Right hindlimb (tissue), 1 donor: ENCODE measurements around the gene ASB11.
A peak's percentile ranks its signal among the peaks of the same experiment; 100 is the strongest.
"Not testable (repeated sequence)": the region's sequence is repeated elsewhere in the genome, so short reads cannot be mapped to it uniquely, and the experiment has no call there.

ENCODE experiments used
- DNase-seq: peaks from one replicate; pipeline ENCODE4 v3.0.0-alpha.2; 2018

ASB11 gene

DNA sequence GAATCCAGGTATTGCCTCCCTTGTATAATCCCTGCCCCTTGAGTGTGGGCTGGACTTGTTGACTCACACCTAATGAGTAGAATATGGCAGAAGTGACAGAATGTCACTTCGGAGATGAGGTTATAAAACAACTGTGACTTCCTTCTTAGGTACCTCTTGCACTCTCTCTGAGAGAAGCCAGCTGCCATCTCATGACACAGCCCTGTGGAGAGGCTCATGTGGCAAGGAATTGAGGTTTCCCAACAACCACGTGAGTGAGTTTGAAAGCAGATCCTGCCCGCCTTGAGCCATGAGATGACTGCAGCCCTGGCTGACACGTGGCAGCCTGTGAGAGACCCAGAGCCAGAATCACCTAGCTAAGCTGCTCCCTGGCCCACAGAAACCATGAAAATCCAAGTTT lies 13.5 kb downstream of the ASB11 start:
- DNase-seq, result peak; percentile 22

DNA sequence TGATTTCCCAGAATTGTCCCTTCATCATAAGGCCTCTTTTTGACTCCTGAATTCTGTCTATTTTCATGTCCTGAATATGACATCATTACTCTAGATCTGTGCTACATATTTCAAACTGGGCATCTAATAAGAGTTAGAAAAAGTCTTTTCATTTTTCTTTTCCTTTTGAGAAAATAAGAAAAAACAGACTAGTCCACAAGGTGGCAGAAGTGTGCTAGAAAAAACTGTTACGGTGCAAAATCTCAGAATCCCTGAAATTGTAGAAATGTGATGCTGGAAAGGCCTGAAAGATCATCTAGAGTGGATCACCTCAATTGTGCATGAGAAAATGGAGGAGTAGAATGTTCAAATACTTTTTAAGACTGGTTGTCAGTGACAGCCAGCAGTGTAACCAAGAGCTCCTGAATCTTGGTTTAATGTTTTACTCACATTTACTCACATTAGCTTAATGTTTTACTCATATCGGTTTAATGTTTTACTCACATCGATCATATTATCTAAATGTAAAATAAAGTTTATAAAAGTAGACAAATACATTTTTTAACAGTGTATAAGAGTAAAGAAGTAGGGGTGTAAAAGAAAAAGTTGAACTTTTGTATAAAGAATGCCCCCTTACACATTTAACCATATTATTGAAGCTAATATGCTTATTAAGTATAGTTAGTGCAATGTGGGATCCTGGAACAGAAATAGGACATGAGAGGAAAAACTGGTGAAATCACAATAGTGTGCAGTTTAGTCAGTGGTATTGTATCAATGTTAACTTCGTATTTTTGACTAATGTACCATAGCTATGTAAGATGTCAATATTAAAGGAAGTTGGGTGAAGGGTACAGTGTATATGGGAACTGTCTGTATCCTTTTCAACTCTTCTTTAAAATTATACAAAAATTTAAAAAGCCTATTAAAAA lies 15.2 kb downstream of the ASB11 start:
- no peak for DNase-seq

DNA sequence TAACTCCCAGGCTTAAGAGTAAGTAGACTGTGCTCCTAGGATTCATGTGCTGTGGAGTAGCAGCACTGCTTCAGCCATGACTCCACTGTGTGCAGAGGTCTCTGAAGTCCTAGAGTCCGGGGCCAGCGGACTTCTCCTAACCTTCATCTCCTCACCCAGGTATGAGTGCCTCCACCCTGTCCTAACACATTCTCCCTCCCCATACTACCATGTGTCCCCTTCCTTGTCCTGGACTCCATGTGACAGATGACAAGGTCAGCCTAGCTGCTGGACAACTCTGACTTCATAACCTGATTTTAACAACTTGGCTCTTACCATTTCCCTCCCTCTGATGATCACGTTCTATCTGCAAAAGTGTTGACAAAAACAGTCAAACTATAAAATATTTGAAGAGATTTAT lies 16.7 kb downstream of the ASB11 start:
- no peak for DNase-seq

DNA sequence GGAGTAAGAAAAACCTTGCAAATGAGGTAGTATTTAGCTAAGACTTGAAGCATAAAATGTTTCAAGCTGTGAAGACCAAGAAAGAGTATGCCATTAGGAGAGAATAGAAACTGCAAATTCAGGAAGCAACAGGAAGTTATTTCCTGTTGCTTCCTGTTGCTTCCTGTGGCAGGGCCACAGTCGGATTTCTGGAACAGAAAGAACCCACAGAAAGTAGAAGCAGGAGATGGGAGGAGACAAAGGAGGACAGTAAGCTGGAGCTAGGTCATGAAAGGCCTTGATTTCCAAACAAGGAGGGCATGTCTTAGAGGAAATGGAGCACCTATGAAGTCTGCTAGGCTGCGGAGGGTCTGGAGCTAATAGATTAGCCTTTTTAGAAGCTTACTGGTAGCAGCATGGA lies 17.2 kb downstream of the ASB11 start:
- no peak for DNase-seq

DNA sequence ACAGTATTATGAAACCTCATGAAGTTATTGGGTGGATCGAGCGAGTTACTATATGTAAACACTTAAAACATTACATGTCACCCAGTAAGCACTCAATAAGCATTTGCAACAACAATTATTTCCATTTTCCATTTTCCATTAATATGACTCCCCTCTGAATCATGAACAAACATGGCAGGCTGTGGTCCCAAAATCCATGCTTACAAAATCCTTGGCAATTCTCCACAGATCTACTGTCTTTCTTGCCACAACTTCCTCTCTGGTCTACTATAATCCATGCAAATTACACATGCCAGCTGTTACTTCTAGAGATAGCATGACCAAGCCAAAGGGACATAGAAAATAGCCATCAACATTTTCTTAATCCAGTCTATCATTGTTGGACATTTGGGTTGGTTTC lies 22.0 kb downstream of the ASB11 start:
- no peak for DNase-seq

DNA sequence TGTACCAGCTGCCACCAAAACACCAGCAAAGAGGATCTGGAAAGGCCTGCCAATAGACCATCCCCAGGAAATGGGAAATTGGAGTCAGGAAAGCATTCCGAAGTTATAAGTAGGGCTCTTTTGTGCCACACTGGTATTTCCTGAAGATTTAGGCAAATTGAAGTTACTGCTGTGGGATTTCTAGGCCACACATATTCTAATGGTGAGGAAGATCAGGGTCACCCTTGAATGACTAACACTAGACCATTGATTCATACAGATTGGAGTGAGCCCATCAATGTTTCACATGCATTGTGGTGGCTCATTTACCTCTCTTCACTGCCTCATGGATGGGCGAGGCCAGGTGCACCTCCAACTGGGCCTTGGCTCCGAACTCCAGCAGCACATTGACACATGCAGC lies 22.6 kb downstream of the ASB11 start:
- DNase-seq, result no peak

DNA sequence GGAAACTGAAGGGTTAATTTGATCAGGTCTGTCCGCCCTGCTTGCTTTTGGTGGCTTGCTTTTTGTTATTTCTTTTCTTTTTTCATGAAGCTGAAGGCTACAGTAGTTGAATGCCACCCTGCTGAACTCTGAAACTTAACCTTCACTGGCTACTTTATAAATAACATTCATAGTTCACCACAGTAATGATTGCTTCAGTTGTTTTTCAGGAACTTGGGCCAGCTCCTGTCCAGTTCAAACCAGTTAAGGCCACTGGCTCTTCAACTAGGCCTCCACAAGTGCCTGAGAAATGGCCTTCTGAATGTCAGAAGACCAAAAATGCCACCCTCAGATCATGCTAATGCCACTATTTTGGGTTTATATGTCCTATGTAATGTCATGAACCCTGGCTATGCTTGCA lies 37.8 kb downstream of the ASB11 start:
- DNase-seq, result no peak

DNA sequence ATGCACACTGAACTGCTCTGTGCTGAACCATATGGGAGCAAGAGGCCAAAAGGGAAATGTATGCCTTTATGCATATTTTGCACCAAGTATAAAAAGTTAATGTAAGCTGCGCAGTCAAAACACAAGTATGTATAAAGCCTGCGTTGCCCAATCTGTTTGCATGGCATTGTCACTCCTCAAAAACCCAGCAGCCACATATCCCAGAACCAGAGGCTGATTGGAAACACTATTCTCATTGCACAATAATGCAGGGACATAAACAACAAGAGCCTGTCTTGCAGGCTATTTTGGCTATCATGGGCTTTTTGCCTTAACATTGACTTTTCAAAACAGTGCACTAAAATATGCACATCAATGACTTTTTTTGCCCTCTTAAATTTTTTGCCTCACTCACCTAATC lies 40.5 kb downstream of the ASB11 start:
- DNase-seq, result no peak

DNA sequence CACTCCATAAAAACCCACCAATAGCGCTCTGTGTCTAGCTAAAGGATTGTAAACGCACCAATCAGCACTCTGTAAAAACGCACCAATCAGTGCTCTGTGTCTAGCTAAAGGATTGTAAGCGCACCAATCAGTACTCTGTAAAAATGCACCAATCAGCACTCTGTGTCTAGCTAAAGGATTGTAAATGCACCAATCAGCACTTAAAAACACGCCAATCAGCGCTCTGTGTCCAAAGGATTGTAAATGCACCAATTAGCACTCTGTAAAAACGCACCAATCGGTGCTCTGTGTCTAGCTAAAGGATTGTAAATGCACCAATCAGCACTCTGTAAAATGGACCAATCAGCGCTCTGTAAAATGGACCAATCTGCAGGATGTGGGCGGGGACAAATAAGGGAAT lies 42.2 kb downstream of the ASB11 start:
- not testable (repeated sequence) for DNase-seq

DNA sequence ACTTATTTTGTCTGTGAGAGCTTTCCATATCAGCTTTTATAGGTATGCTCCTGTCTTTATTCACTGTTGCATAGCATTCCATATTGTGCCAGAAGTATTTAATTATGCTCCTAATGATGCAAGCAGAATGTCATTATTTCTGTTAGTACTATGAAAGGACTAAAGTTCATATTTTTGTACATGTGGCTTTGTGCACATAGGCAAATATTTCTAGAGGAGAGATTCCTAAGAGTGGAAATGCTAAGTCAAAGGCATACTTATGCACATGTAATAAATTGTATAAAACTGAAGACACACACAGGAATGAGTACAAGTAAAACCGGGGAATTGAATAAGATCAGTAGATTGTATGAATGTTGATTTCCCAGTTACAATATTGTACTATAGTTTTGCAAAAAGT lies 43.7 kb downstream of the ASB11 start:
- DNase-seq, result no peak

DNA sequence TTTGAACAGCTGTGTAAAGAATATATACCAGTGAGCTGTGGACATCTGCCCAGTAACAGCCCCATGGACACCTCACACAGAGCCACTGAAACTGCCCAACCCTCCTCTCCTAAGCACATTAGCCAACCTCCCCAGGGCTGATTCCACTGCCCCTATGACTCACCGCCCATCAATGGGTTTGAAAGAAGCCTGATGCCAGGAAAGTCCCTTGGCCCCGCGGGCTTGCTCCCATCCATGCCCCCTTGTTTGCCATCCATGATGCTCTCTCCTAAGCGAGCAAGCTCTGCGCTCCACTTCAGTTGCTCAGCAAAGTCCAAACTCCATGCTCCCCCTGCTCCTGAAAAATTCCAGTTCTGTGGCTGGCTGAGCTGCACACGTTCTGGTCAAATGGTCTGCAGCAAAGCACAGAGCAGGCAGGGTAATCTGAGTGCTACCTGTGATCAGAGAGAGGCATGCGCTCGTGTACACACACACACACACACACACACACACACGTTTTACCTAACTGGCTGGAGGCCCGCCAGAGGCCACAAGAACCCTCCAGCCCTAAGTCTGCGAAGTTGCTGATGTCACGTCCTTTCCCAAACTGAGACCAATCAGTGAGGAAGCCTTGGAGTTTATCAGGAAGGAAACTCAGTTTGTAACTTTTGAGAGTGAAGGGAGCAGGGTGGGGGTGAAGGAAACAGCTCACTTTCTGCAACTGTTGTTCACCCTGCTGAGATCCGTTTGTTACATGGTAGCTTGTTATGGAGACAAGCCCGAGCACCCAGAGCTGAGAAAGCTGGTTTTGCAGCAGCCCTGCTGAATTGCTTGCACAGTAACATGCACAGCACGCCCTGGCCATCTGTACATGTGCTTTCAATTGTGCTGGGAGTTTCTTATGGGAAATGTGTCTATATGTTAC lies 45.6 kb downstream of the ASB11 start, which contains the start of gene ASB9:
TSS of gene ASB9 (minus strand) at position 466 of the 904 bp plus-strand sequence. CDS start at position 257, 209 bp downstream.
- peak; percentile 46 for DNase-seq

DNA sequence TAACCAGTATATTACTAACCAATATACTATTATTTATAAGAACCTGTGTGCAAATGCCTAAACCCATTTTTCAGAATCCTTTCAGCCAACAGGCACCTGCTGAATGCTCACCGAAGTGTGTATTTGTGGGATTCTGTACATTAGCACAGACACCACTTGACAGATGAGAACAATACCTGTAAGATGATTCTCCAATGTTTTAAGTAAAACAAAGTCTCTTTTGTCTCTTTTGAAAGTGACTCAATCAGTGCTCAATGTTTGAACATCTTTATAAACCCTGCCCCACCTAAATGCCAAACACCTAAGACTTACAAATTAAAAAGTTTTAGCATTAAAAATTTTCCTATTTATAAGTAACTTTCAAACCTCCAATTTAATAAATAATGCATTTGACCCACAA lies 46.3 kb downstream of the ASB11 start:
- no peak for DNase-seq

DNA sequence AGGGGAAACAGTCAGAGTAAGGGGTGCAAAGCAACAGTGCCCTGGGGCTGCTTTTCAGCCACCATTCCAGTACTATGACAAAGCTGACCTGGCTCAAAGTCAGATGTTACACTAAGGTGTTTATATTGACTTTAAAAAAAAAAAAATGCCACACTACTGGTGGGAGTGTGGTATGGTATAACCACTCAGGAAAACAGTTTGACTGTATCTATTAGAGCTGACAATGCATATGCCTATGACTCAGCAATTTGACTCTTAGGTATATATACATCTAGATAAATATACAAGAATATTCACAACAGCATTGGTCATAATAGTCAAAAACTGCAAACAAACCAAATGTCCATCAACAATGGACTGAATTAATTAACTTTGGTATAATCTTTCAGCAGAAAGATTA lies 60.6 kb downstream of the ASB11 start:
- no peak for DNase-seq

DNA sequence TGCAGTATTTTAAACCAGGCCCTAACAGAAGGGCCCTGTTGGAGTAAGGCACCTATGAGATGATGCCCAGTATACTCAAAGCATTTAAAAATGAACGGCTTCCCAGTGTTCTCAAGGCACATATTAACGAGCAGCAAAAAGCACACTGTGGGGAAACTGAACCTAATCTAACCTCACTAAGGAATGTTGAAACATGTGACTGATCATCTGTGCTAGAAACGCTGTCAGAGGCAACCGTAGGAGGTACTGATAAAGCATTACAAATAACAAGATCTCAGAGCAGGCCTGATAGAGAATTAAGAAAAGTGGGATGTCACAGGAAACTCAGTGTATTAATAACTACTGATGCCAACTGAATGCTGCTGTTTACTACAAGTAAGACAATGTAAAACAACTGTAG lies 69.5 kb downstream of the ASB11 start:
- no peak for DNase-seq

DNA sequence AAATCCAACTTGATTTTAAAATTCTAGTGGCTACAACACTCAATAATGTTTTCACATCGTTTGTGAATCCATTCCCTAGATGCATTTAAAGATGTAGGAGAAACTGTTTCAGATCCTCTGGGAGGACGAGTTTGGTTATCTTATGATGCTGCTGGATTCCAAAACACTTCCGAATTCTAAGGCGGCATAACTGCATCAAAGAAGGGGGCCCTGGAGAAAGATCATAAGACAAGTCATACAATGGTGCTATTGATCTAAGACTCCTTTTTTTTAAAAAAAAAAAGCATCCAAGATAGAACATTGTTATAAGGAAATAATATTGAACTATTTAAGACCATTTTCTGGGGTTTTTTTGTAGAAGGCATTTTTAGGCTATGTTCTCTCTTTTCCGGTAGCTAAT lies 71.0 kb downstream of the ASB11 start:
- DNase-seq, result no peak

DNA sequence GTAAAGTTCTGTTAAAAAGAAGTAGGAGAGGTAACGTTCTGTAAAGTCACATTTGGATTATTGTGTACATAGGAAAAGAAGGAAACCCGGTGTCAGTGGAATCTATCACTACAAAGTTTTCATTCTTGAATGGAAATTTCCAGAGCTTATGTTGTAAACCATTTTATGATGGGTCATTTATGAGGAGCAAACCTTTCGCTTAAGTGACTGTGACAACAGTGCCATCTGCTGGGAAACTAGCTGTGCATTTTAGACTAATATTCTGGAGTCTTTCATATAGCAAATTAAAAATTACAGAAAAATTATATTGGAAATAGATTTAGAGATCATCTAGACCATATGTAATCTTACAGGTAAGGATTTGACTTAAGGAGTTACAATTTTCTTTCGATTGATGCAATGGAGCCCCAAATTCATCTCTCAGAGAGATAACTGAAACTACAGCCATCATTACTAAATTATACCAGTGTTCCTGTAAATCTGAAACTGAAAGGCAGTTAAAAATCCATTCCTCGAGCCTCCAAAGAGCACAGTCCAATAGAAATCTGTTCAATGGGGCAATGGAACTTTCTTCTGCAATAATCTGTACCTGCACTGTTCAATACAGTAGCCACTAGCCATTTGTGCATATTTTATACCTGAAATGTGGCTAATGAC lies 72.4 kb downstream of the ASB11 start:
- DNase-seq, result peak; percentile 27

DNA sequence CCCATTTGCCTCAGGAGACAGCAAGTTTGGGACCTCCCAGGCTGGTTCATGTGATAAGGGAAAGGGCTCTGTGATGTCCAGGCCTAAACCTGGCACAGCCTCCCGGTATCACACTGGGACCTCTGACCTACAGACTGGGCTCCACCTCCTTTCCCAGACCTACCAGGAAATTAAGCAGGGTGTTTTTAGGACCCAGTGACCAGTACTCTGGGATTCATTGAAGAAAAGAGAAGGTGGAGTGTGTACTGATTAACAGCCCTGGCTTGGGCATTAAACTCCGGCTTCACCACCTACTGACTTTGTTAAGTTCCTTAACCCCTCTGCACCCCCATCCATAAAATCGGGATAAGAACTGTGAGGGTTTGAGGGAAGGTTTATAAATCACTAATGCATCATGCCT lies 74.1 kb downstream of the ASB11 start:
- no peak for DNase-seq

DNA sequence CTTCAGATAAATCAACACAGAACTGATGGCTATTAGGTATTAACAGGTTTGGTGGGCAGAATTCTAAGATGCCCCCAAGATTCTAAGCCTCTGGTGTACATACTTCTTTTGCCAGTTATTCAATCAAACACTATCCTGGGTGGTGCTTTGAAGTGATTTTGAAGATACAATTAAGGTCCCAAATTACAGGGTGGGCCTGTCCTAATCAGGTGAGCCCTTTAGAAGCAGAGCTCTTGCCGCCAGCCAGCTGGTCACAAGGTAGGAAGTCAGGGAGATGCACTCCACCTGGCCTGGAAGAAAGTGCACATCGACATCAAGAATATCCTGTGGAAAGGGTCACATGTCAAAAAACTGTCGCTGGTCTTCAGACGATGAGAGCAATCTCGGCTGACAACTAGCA lies 75.0 kb downstream of the ASB11 start:
- DNase-seq, result no peak

DNA sequence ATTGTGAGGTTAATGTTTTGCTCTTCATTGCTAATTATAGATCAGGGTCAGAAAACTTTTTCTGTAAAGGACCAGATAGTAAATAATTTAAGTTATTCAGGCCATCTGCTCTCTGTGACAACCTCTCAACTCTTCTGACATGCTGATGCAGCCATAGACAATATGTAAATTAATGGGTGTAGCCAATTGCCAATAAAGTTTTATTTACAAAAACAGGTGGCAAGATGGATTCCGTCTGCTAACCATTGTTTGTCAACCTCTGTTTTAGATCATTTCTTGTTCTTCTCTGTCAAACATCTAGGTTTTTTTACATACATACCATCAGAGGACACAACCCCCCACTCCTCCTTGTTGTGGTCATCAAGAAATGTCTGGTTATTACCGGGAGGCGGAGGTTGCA lies 79.3 kb downstream of the ASB11 start:
- DNase-seq, result no peak

DNA sequence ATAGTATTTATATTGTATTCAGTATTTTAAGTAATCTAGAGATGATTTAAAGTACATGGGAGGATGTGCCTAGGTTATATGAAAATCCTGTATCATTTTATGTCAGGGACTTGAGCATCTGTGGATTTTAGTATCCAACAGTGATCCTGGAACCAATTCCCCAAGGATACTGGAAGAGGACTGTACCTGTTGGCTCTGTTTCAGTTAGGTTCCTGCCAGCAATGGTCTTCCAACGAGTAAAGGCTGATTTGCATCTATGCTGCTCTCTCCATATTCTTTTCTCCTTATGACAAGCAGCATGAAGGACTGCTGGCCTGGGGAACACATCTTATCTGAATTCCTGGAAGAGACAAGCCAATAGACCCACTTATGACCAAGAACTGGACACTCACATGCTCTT lies 80.4 kb downstream of the ASB11 start:
- DNase-seq, result no peak

DNA sequence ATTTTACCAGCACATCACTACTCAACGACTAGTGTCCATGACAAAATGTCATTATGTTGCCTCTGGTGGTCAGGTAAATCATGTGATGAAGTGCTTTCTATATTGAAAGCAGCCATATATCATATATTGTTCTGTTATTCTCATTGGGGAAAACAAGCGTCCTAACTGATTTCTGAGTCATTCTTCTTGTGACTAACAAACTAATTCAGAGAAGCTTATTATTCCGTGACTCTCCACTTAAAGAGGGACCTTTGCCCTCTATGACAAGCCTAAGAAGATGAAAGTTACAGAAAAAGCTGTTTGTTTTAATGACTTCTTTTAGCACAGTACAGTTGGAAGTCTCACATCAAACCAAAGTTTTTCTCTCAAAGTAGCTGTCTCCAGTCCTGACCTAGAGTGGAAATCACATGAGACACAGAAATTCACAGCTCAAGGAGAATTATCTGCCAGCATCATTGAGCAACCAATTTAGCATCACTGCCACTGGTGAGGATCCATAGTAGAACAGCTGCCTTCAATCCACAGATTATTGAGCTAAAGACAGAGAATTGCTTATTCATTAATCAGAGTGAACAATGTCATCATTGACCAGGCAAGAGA lies 81.9 kb downstream of the ASB11 start:
- no peak for DNase-seq
